Measurements from ENCODE around the gene INSYN1. TPM values are rescaled to one million over a fixed set of nuclear protein-coding genes. Genes with fewer than 3 reads are reported as not detected.
"Not testable (repeated sequence)": the region's sequence is repeated elsewhere in the genome, so short reads cannot be mapped to it uniquely, and the experiment has no call there.

Gene INSYN1
- total RNA-seq, 1 experiment from 2014 or later = not detected

DNA sequence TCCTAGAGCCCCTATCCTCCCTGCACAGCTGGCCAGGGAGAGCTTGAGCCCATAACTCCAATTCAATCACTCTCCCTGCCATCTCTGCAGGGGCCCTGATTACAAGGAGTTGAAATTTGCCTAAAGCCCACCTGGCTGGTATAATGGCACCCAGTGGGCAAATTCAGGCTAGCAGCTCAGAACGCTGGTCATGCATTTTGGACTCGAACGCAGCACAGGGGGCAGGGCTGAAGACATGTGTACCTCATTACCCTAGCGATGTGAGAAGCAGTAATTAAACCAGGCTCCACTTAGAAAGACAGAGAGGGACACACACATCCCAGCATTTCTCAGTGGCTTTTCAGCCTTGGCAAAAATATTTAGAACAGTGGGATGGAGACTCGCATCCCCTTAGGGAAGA, 3.2 kb downstream of the INSYN1 start:
- no peak for DNase-seq (ENCODE audit: low spot score)

DNA sequence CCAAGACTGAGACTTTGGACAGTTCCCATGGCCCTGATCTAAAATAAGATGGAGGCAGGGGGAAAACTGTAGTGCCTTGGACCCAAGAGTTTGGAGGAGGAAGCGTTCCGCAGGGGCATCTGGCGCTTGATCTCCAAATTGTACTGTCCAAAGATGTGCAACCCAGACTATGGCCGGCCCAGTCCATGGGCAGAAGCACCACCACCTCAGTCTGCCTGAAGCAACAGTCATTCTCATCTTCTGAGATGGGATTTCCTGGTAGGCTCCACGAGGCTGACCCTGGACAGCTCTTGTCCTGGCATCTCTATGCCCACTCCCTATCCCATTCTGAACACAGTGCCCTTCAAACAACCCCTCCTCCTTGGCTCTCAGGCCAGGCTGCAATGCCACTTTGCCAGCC, 3.6 kb downstream of the INSYN1 start:
- DNase-seq (ENCODE audit: low spot score) = no peak

DNA sequence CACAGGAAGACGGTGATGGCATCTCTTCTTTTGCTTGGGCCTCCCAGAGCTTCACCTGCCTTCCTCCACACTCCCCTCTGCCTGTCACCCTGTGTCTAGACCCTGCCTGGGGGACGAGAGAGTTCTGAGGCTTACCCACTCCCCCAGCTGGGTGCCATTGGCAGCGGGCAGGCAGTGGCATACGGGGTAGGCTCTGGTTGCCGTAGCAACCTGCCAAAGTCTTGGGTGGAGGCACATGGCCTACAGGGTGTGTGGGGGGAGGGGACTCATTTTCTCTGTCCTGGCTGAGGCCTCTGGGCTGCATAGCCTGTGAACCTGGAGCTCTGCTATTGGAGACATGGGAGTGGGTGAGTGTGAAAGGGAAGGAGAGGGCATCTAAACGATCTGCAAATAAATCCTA, 4.4 kb downstream of the INSYN1 start:
- DNase-seq (ENCODE audit: low spot score) = no peak

DNA sequence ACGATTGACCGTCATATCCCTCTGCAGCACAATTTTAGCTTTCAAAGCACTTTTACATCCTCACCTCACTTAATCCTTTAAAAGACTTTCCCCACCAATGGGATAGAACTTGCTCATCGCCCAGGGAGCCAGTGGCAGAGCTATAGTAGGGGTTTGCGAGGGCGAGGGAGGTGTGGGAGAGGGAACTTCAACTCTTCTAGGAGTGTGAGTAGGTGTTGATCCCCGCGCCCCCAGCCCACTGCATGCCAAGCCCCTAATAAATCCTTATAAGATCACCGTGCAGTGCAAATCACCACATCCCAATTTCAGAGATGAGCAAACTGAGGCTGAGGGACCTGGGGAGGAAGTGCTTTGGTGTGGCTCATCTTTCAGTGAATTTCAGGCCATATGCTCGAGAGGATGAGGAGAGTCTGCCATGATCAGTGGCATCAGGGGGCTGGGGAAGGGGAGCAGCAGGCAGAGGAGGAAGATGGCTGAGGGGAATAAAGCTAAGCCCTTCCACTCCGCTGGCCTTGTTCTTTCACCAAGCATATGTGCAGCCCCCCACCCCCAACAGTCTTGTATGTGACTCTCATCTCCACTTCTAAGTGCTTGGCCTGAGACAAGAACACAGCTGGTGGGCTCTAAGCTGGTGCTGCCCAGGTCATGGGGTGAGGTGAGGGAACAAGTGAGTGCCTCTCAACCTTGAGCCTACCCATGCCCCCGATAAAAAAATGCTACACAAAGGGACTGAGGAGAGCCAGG, 5.1 kb downstream of the INSYN1 start:
- DNase-seq (ENCODE audit: low spot score) = no peak

- peak; percentile 19 for DNase-seq (ENCODE audit: low spot score)
Measured at GRCh38 chr15:73746883-73747282, 6.3 kb downstream of the INSYN1 start.

- DNase-seq (ENCODE audit: low spot score) = no peak
Measured at GRCh38 chr15:73746261-73746660, 6.9 kb downstream of the INSYN1 start.

DNA sequence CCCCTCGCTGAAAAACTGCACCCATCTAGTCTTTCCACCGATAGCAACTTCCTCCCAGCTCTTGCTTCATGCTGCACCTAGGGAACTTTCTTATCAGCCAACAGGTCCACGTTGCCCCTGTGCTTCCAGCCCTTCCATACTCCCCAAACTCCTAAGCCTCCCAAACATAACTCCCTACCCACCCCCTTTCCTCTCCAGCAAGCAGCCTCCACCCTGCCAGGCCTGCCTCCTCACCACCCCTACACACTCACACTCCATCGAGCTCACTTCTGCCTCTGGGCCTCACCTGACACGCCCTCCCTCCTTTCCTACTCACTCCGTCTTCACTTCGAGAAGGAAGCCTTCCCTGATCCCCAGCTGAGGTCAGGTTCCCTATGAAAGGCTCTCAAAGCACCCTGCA, 8.1 kb downstream of the INSYN1 start:
- no peak for DNase-seq (ENCODE audit: low spot score)

GRCh38 chr15:73744293-73744692, 8.9 kb downstream of the INSYN1 start:
- DNase-seq (ENCODE audit: low spot score) = no peak

- no peak for DNase-seq (ENCODE audit: low spot score)
Measured at GRCh38 chr15:73741321-73741836, 11.8 kb downstream of the INSYN1 start.

- DNase-seq (ENCODE audit: low spot score) = no peak
Measured at GRCh38 chr15:73740152-73741048, 12.8 kb downstream of the INSYN1 start.

- no peak for DNase-seq (ENCODE audit: low spot score)
Measured at GRCh38 chr15:73737535-73737934, 15.6 kb downstream of the INSYN1 start.

GRCh38 chr15:73732930-73733329, 20.2 kb downstream of the INSYN1 start:
- DNase-seq (ENCODE audit: low spot score) = no peak

- not testable (repeated sequence) for DNase-seq (ENCODE audit: low spot score)
Measured at GRCh38 chr15:73732051-73732450, 21.1 kb downstream of the INSYN1 start.

DNA sequence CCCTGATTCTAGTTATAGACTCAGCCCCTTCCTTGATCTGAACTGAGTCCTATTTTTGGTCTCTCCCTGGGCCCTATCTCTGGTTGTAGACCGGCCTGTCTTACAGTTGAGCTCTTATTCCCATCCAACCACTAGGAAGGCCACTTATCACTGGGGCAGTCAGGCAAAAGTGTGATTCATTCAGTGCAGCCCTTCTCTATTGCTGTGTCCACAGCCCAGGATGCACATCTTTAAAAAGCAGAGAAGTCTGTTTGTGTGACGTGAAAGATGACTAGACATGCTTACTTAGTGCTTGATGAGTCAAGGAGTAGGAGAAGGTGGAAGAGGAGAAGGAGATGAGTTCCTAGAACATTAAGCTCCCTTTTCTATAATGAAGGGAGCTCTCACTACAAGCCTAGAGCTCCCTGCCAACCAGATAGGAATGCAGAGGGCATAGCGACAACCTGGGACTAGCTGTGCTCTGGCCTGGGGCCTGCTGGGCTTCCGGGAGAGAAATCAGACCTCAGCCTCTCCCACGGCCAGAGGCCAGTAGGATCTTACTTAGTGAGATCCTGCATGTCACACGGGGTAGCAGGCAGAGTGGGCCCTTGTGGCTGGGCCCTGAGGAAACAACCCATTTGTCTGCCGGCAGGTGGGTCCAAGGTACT, 25.7 kb downstream of the INSYN1 start:
- DNase-seq (ENCODE audit: low spot score) = no peak

GRCh38 chr15:73724212-73724611, 28.9 kb downstream of the INSYN1 start:
- DNase-seq (ENCODE audit: low spot score) = no peak

GRCh38 chr15:73723191-73723590, 30.0 kb downstream of the INSYN1 start:
- DNase-seq (ENCODE audit: low spot score) = no peak

DNA sequence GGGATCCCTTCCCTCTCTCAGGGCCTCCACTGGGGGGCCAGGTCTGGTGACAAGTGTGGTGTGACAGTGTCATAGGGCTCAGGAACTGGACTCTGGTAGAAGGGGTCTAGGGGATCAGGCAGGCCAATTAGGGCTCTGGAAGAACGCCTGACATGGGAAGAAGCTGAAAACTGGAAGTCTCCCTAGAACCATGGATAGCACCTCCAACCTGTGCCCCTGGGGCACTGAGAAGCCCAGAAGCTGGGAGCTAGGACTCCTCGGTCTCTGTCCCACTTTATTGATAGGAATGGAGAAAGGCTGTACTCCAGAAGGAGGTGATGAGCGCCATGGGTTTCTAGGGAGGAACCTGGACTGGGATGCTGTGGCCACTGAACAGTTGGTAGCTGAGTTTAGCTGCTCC, 30.7 kb downstream of the INSYN1 start:
- no peak for DNase-seq (ENCODE audit: low spot score)

- no peak for DNase-seq (ENCODE audit: low spot score)
Measured at GRCh38 chr15:73718694-73719093, 34.5 kb downstream of the INSYN1 start.

GRCh38 chr15:73717802-73718201, 35.3 kb downstream of the INSYN1 start:
- DNase-seq (ENCODE audit: low spot score) = no peak

DNA sequence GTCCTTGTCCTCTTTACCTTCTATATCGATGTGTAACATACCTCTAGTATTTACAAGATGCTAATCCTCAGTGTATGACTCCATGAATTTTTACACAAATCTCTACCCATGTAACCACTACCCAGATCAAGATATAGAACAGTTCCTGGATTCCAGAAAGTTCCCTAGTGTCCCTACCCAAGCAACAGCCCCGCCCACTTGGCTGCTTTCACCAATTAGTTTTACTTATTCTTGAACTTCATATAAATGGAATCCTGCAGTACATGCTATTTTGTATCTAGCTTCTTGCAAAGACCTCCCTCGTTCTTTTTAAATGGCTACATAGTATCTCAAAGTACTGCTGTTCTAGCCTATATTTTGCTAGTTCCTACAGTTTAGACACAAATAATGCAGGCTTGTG, 35.9 kb downstream of the INSYN1 start:
- DNase-seq (ENCODE audit: low spot score) = no peak

DNA sequence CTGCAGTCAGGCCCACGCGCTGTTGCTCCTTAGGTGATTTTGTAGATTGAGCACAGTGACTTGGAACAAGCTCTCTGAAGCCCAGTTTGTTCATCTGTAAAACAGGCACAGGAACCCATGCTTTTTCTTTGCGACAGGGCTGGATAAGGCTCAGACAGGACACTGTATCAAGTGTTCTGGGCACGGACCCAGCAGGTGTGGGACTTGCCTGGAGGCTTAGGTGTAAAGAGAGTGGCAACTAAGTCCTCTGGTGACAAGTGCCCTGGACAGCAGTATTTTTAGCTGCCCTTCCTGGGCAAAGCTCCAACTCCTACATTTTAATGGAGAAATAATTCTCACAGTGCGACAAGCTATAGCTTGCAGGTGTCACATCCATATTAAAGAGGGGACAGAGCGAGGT, 36.7 kb downstream of the INSYN1 start:
- DNase-seq (ENCODE audit: low spot score) = no peak

GRCh38 chr15:73715417-73715816, 37.7 kb downstream of the INSYN1 start:
- no peak for DNase-seq (ENCODE audit: low spot score)

Measured in HT-29 (cell line).